ENCODE data around the gene DGKB. TPM values are rescaled to one million over a fixed set of nuclear protein-coding genes. Genes with fewer than 3 reads are reported as not detected.

DGKB gene
- total and polyA plus RNA-seq, 7 experiments from 2014 or later: not detected

GRCh38 chr7:14258441-14258840 is 644.1 kb downstream of the DGKB start:
- intact Hi-C loops (cut with micrococcal nuclease): no loop called here
- POLR2A ChIA-PET: no interaction called here
- Mint-ChIP-seq H3K27ac (no peak overlapping the region), H3K4me1 (no peaks in the 10 kb centered on the region), H3K4me3 (no peak overlapping the region), H3K9me3 (peaks cover 0 to 11% (median 0%) of the 10 kb centered on the region in 11 donors), H3K36me3 (no peaks in the 10 kb centered on the region), H3K27me3 (no peaks in the 10 kb centered on the region)
- DNase-seq: no peak
- ATAC-seq: no peak
- Histone ChIP-seq H3K9me3 (ENCODE audit: control insufficient read depth in 2 of 3, low read length in 3 of 3) (no peaks in the 10 kb centered on the region), H3K4me3 (ENCODE audit: low read length) (no peak overlapping the region), H3K4me1 (ENCODE audit: control insufficient read depth in 2 of 2, insufficient read depth in 2 of 2, low read length in 2 of 2) (no peaks in the 10 kb centered on the region), H3K27ac (ENCODE audit: low read depth, low read length) (no peak overlapping the region), H3K27me3 (ENCODE audit: control insufficient read depth in 2 of 2, insufficient read depth in 2 of 2, low read length in 2 of 2) (no peaks in the 10 kb centered on the region), H3K36me3 (ENCODE audit: control insufficient read depth in 2 of 3, insufficient read depth in 3 of 3, low read length in 3 of 3) (no peaks in the 10 kb centered on the region)
- CTCF ChIA-PET: no interaction called here

- CTCF ChIA-PET: no interaction called here
- ATAC-seq (no peak), DNase-seq (no peak)
- no peak overlapping the region for H3K27ac ChIP-seq (ENCODE audit: low read depth, low read length)
- Mint-ChIP-seq H3K27ac (no peak overlapping the region), H3K4me1 (no peaks in the 10 kb centered on the region), H3K36me3 (no peaks in the 10 kb centered on the region), H3K9me3 (peaks cover 0 to 16% (median 2%) of the 10 kb centered on the region in 11 donors), H3K4me3 (no peak overlapping the region), H3K27me3 (no peaks in the 10 kb centered on the region)
- intact Hi-C loops (cut with micrococcal nuclease): no loop called here
- no peaks in the 10 kb centered on the region for H3K4me1 ChIP-seq (ENCODE audit: control insufficient read depth in 2 of 2, insufficient read depth in 2 of 2, low read length in 2 of 2)
- POLR2A ChIA-PET: no interaction called here
- no peaks in the 10 kb centered on the region for H3K9me3 ChIP-seq (ENCODE audit: control insufficient read depth in 2 of 3, low read length in 3 of 3)
- no peaks in the 10 kb centered on the region for H3K36me3 ChIP-seq (ENCODE audit: control insufficient read depth in 2 of 3, insufficient read depth in 3 of 3, low read length in 3 of 3)
- no peak overlapping the region for H3K4me3 ChIP-seq (ENCODE audit: low read length)
- no peaks in the 10 kb centered on the region for H3K27me3 ChIP-seq (ENCODE audit: control insufficient read depth in 2 of 2, insufficient read depth in 2 of 2, low read length in 2 of 2)
These were observed 650.1 kb downstream of the DGKB start for GRCh38 chr7:14252458-14252857.

- Histone ChIP-seq H3K4me1 (ENCODE audit: control insufficient read depth in 2 of 2, insufficient read depth in 2 of 2, low read length in 2 of 2) (no peaks in the 10 kb centered on the region), H3K27ac (ENCODE audit: low read depth, low read length) (no peak overlapping the region), H3K27me3 (ENCODE audit: control insufficient read depth in 2 of 2, insufficient read depth in 2 of 2, low read length in 2 of 2) (no peaks in the 10 kb centered on the region), H3K9me3 (ENCODE audit: control insufficient read depth in 2 of 3, low read length in 3 of 3) (no peaks in the 10 kb centered on the region), H3K36me3 (ENCODE audit: control insufficient read depth in 2 of 3, insufficient read depth in 3 of 3, low read length in 3 of 3) (no peaks in the 10 kb centered on the region), H3K4me3 (ENCODE audit: low read length) (no peak overlapping the region)
- ATAC-seq (no peak), DNase-seq (no peak)
- Mint-ChIP-seq H3K4me1 (no peaks in the 10 kb centered on the region), H3K27me3 (no peaks in the 10 kb centered on the region), H3K9me3 (peaks cover 0 to 6% (median 1%) of the 10 kb centered on the region in 11 donors), H3K27ac (no peak overlapping the region), H3K4me3 (no peak overlapping the region), H3K36me3 (no peaks in the 10 kb centered on the region)
- POLR2A ChIA-PET: no interaction called here
- intact Hi-C loops (cut with micrococcal nuclease): no loop called here
- CTCF ChIA-PET: no interaction called here
These were observed 660.4 kb downstream of the DGKB start for GRCh38 chr7:14242175-14242574.

GRCh38 chr7:14236834-14237233 is 665.7 kb downstream of the DGKB start:
- Mint-ChIP-seq H3K4me1 (no peaks in the 10 kb centered on the region), H3K27ac (no peak overlapping the region), H3K27me3 (no peaks in the 10 kb centered on the region), H3K36me3 (no peaks in the 10 kb centered on the region), H3K4me3 (no peak overlapping the region), H3K9me3 (peaks cover 0 to 2% (median 0%) of the 10 kb centered on the region in 11 donors)
- H3K9me3 ChIP-seq (ENCODE audit: control insufficient read depth in 2 of 3, low read length in 3 of 3): no peaks in the 10 kb centered on the region
- CTCF ChIA-PET: no interaction called here
- POLR2A ChIA-PET: no interaction called here
- intact Hi-C loops (cut with micrococcal nuclease): no loop called here
- H3K27ac ChIP-seq (ENCODE audit: low read depth, low read length): no peak overlapping the region
- H3K4me3 ChIP-seq (ENCODE audit: low read length): no peak overlapping the region
- no peaks in the 10 kb centered on the region for H3K27me3 ChIP-seq (ENCODE audit: control insufficient read depth in 2 of 2, insufficient read depth in 2 of 2, low read length in 2 of 2)
- no peaks in the 10 kb centered on the region for H3K36me3 ChIP-seq (ENCODE audit: control insufficient read depth in 2 of 3, insufficient read depth in 3 of 3, low read length in 3 of 3)
- H3K4me1 ChIP-seq (ENCODE audit: control insufficient read depth in 2 of 2, insufficient read depth in 2 of 2, low read length in 2 of 2): no peaks in the 10 kb centered on the region
- no peak for DNase-seq
- ATAC-seq: no peak

- Mint-ChIP-seq H3K36me3 (no peaks in the 10 kb centered on the region), H3K4me3 (no peak overlapping the region), H3K27me3 (no peaks in the 10 kb centered on the region), H3K27ac (no peak overlapping the region), H3K9me3 (peaks cover 0 to 3% (median 0%) of the 10 kb centered on the region in 11 donors), H3K4me1 (no peaks in the 10 kb centered on the region)
- Histone ChIP-seq H3K36me3 (ENCODE audit: control insufficient read depth in 2 of 3, insufficient read depth in 3 of 3, low read length in 3 of 3) (no peaks in the 10 kb centered on the region), H3K9me3 (ENCODE audit: control insufficient read depth in 2 of 3, low read length in 3 of 3) (no peaks in the 10 kb centered on the region), H3K4me1 (ENCODE audit: control insufficient read depth in 2 of 2, insufficient read depth in 2 of 2, low read length in 2 of 2) (no peaks in the 10 kb centered on the region), H3K27ac (ENCODE audit: low read depth, low read length) (no peak overlapping the region), H3K4me3 (ENCODE audit: low read length) (no peak overlapping the region), H3K27me3 (ENCODE audit: control insufficient read depth in 2 of 2, insufficient read depth in 2 of 2, low read length in 2 of 2) (no peaks in the 10 kb centered on the region)
- ChIA-PET CTCF (no interaction called here), POLR2A (no interaction called here)
- DNase-seq: no peak
- intact Hi-C loops (cut with micrococcal nuclease): no loop called here
- no peak for ATAC-seq
These were observed 667.5 kb downstream of the DGKB start for GRCh38 chr7:14235056-14235455.

- intact Hi-C loops (cut with micrococcal nuclease): no loop called here
- no peak overlapping the region for H3K27ac Mint-ChIP-seq
- CTCF ChIA-PET: no interaction called here
- Histone ChIP-seq H3K27ac (ENCODE audit: low read depth, low read length) (no peak overlapping the region), H3K4me1 (ENCODE audit: control insufficient read depth in 2 of 2, insufficient read depth in 2 of 2, low read length in 2 of 2) (no peaks in the 10 kb centered on the region), H3K36me3 (ENCODE audit: control insufficient read depth in 2 of 3, insufficient read depth in 3 of 3, low read length in 3 of 3) (no peaks in the 10 kb centered on the region), H3K9me3 (ENCODE audit: control insufficient read depth in 2 of 3, low read length in 3 of 3) (no peaks in the 10 kb centered on the region), H3K4me3 (ENCODE audit: low read length) (no peak overlapping the region), H3K27me3 (ENCODE audit: control insufficient read depth in 2 of 2, insufficient read depth in 2 of 2, low read length in 2 of 2) (no peaks in the 10 kb centered on the region)
- POLR2A ChIA-PET: no interaction called here
- no peaks in the 10 kb centered on the region for H3K36me3 Mint-ChIP-seq
- H3K9me3 Mint-ChIP-seq: peaks cover 0 to 3% (median 0%) of the 10 kb centered on the region in 11 donors
- H3K4me1 Mint-ChIP-seq: no peaks in the 10 kb centered on the region
- H3K27me3 Mint-ChIP-seq: no peaks in the 10 kb centered on the region
- ATAC-seq: no peak
- no peak for DNase-seq
- no peak overlapping the region for H3K4me3 Mint-ChIP-seq
These were observed 668.6 kb downstream of the DGKB start for GRCh38 chr7:14233868-14234369.

- Histone ChIP-seq H3K4me3 (ENCODE audit: low read length) (no peak overlapping the region), H3K9me3 (ENCODE audit: control insufficient read depth in 2 of 3, low read length in 3 of 3) (no peaks in the 10 kb centered on the region), H3K27me3 (ENCODE audit: control insufficient read depth in 2 of 2, insufficient read depth in 2 of 2, low read length in 2 of 2) (no peaks in the 10 kb centered on the region), H3K36me3 (ENCODE audit: control insufficient read depth in 2 of 3, insufficient read depth in 3 of 3, low read length in 3 of 3) (no peaks in the 10 kb centered on the region), H3K27ac (ENCODE audit: low read depth, low read length) (no peak overlapping the region), H3K4me1 (ENCODE audit: control insufficient read depth in 2 of 2, insufficient read depth in 2 of 2, low read length in 2 of 2) (no peaks in the 10 kb centered on the region)
- Mint-ChIP-seq H3K4me3 (no peak overlapping the region), H3K27me3 (no peaks in the 10 kb centered on the region), H3K9me3 (peaks cover 0 to 3% (median 0%) of the 10 kb centered on the region in 11 donors), H3K27ac (no peak overlapping the region), H3K4me1 (no peaks in the 10 kb centered on the region), H3K36me3 (no peaks in the 10 kb centered on the region)
- CTCF ChIA-PET: no interaction called here
- no peak for ATAC-seq
- intact Hi-C loops (cut with micrococcal nuclease): no loop called here
- POLR2A ChIA-PET: no interaction called here
- no peak for DNase-seq
These were observed 669.3 kb downstream of the DGKB start for GRCh38 chr7:14233076-14233867.

Measured in naive thymus-derived CD4-positive, alpha-beta T cell (primary cell).